Limb (tissue), 2 donors: ENCODE data around the gene GRID2.

ENCODE experiments used
- DNase-seq, 2 donors: peaks; one replicate each; pipeline ENCODE4 v3.0.0-alpha.2; 2016; ENCODE audit errors: extremely low spot score in 2 of 2

Gene GRID2

GRCh38 chr4:92521941-92522340, 218.2 kb downstream of the GRID2 start:
- DNase-seq: no peak

- no peak for DNase-seq
Measured at GRCh38 chr4:92522356-92522755, 218.6 kb downstream of the GRID2 start.

DNA sequence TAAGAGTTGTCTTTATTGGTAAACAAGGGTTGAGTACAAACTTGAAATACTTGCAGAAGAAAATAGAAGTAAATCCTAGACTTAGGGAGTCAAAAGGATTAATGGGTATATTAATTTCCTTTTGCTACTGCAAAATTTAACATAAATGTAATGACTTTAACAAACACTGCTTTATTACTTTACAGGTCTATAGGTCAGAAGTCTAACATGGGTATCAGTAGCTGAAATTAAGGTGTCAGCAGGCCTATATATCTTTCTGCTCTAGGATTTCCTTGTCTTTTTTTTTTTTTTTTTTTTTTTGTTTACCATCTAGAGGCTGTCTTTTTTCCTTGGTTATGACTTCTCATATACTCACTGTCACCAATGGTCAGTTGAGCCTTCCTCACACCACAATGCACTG, 220.4 kb downstream of the GRID2 start:
- no peak for DNase-seq

GRCh38 chr4:92528541-92528940, 224.8 kb downstream of the GRID2 start:
- no peak for DNase-seq

DNA sequence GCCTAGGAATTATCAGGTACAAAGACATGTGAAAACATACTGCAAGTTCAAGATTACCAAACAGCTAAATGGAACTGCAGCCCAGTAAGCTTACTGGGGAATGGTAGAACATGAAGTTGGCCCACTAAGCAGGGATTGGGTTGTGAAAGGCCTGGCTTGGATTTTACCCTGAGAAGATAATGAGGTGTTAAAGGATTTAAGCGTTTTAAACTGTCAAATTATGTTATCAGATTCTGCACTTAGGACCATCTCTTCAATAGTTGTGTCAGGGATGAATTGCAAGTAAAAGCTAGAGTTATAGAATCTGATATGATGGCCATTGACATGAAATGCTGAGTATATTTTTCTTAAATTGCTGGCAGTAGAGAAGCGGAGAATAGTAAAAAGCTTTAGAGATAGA, 225.7 kb downstream of the GRID2 start:
- DNase-seq: no peak

DNA sequence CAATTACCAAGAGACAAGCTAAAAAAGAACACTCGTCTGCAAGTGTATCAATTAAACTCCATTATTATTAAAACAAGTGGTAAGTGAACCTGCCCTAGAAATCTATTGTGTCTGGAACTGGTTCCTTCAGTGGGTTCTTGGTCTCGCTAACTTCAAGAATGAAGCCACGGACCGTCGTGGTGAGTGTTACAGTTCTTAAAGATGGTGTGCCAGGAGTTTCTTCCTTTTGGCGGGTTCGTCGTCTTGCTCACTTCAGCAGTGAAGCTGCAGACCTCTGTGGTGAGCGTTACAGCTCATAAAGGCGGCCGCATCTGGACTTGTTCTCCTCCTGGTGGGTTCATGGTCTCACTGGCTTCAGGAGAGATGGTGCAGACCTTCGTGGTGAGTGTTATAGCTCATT, 231.8 kb downstream of the GRID2 start:
- no peak for DNase-seq

- no peak for DNase-seq
Measured at GRCh38 chr4:92551616-92552015, 247.8 kb downstream of the GRID2 start.

DNA sequence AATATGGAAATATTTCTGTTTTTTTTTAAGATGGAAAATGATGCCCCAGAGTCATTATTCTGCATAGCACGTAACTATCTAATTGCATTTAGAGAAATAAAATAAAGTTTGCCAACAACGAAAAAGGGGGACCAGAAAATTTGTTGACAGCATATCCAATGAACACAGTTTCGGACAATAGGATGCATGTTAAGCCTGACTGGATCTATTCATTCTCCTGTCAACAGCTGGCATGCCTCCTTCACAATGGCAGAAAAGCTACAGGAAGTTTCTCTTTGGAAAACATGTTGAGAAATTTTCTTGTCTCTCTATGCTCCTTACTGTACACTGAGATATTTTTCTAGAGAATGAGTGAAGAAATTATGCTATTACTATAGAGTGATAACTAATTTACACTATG, 262.5 kb downstream of the GRID2 start:
- DNase-seq: no peak

DNA sequence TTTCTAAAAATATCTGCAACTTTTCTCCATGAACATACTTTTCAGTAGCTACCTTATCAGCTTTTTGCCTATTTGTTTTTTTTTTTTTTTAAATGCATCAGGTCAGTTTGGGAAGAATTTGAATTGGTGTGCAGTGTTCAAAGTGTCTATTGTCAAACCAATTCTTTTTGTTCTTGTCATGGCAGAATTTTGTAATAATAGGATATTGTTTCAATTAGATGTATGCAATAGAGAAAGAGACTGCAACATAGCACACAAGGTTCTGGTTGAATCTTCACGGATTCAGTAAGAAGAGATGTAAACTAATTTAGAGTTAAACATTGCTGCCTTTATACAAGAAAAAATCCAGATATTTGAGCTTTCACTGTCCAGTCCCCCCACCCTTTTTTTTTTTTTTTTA, 277.1 kb downstream of the GRID2 start:
- DNase-seq: no peak

DNA sequence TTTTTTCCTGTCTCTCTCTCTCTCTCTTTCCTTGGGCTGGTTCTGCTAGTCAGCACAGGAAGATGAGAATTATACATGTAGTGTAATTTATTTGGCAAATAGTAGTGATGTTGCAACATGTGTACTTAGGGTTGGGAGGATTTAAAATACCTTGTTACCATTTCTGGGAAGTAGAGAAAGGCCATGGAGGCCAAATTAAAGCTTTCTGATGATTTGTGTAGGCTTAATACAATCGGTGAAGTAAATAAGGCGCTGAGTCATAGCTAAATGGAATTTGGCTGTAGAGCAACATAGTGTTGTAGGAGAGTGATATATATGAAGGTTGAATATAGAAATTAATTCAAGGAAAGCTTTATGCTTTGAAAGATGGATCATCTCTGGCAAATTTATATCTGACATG, 295.3 kb downstream of the GRID2 start:
- no peak for DNase-seq

- no peak for DNase-seq
Measured at GRCh38 chr4:92600638-92601037, 296.9 kb downstream of the GRID2 start.

DNA sequence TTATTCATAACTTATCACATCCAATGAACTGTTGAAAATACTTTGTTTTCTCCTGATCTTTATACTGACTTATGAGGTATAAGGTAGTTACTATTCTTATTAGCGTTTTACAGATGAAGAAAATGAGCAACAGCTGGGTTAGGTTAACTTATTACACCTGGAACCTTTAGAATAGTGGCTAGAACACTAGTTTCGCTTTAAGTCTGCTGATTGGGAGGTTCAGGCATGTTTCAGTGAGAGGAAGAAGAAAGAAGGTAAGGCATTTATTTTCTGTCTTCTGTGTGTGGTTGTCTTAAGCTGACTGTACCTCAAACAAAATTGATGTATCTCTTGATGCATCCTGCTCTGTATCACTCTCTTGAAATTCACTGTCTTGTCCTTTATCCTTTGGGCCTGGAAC, 302.5 kb downstream of the GRID2 start:
- DNase-seq: no peak

- no peak for DNase-seq
Measured at GRCh38 chr4:92615049-92615448, 311.3 kb downstream of the GRID2 start.

DNA sequence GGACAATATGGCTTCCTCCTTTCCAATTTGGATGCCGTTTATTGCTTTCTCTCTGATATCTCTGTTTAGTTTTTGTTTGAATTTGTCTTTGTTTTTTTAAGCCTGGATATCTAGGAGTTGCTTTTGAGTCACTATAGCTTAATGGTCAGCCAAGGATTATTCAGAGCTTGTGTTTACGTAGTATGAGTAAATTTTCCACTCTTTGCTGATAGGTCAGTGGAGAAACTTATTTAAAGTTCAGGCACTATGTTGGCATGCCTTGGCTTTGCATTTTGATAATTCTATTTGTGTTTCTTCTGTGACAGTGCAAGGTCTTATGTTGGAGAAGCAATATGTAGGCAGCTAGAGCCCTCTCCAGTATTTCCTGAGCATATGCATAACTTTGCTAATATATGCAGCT, 315.2 kb downstream of the GRID2 start:
- DNase-seq: no peak

GRCh38 chr4:92629302-92629701, 325.5 kb downstream of the GRID2 start:
- no peak for DNase-seq

- peak in 1 of 2 donors; percentile 2 for DNase-seq
Measured at GRCh38 chr4:92634882-92635281, 331.1 kb downstream of the GRID2 start.

DNA sequence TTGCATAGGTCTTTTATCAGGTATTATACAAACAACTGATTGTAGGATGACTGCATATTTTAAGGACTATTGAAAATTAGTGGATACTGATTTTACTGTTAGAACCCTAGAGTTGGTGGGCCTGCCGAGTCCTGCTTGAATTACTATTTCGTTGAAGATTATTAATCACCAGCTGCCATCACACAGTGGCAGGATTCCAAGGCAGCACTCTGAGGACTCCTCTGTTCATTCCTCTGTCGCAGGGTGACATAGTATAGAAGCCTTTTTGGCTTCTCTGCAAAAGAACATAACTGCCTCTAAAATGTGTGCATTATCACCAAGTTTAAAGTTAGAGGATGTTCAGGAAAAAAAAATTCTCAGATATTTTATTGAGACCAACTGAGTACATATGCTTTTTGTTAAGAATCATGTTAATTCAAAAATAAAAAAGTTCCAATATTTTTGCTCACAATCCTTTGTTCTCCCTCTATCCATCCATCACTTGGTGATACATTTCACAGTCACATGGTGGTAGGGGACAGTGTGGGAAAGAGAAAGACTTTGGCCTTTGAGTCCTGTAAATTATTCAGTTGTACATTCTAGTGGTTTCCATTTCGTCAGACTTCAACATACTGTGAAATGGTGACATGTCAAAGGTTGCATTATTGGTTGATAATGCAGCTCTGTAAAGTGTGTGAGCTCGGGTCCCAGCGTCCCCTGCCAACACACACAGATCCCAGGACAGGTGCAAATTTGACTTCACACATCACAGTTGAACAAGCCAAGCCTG, 332.5 kb downstream of the GRID2 start:
- DNase-seq: peak in 1 of 2 donors; percentile 29

DNA sequence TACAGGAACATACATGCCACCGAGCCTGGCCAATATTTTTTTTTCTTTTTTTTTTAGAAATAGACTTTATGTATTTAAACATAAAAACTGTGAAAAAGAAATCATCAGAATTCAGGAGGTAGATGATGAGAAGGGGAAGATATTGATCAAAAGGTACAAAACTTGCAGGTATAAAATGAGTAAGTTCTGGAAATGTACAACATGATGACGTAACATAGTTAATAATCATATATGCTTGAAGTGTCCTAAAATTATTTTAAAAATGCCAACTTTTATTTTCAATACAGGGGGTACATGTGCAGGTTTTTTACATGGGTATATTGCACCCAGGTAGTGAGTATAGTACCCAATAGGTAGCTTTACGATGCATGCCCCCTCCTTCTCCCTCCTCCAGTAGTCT, 337.6 kb downstream of the GRID2 start:
- no peak for DNase-seq

- DNase-seq: no peak
Measured at GRCh38 chr4:92646826-92647225, 343.1 kb downstream of the GRID2 start.

DNA sequence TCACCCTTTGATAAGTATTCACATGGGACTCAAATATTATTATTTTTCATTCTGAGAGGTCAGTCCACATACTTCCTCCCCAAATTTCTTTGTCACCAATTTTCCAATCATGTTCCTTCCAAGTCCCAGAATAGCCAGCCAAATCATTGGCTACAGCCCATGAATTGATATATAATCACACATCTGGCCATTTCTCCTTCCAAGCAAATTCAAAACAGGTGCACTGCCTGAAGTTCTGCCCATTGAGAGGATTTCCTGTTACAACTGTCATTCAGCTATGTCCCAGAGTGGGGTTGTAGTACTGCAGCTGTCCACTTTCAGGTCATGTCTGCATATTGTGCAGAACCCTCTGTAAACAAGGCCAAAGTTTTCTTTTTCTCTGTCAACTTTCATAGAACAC, 347.8 kb downstream of the GRID2 start:
- DNase-seq: no peak

GRCh38 chr4:92654084-92654483, 350.3 kb downstream of the GRID2 start:
- DNase-seq: no peak

DNA sequence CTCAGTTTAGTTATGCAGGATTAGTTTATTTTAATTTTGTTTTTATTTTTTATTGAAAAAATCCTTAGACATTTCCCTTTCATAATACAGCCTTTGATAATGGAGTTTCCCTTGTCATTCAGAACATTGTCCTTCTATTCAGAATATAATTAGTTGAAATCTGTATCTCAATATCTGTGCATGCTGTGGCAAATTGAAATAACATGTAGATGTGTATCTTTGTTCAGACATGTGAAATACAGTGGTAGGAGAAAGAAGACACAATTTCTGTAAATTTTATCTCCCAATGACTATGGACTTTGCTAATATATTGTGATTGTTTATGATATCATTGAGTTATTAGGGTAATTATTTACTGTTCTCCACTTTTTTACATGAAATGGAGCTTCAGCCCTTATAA, 353.9 kb downstream of the GRID2 start:
- no peak for DNase-seq

- DNase-seq: no peak
Measured at GRCh38 chr4:92658318-92658717, 354.6 kb downstream of the GRID2 start.

GRCh38 chr4:92677805-92678204, 374.0 kb downstream of the GRID2 start:
- no peak for DNase-seq
